RKO (cell line): ENCODE measurements around the gene ZFAND3.

Experiments used
- DNase-seq: peaks from one replicate; pipeline ENCODE4 v3.0.0-alpha.2; 2016; ENCODE audit warnings: low spot score

Gene ZFAND3

GRCh38 chr6:37819177-37819801, at the start of gene ZFAND3:
Gene ZFAND3 (plus strand): TSS chr6:37819727. CDS start chr6:37819946, 219 bp downstream.
- DNase-seq, result peak; percentile 95

GRCh38 chr6:37774028-37774680, 45.4 kb upstream of the ZFAND3 start:
- DNase-seq, result no peak

- no peak for DNase-seq
Observed at GRCh38 chr6:37776566-37776965, 43.0 kb upstream of the ZFAND3 start.

GRCh38 chr6:37777272-37777834, 42.2 kb upstream of the ZFAND3 start:
- DNase-seq, result no peak

- no peak for DNase-seq
Observed at GRCh38 chr6:37779111-37779800, 40.3 kb upstream of the ZFAND3 start.

GRCh38 chr6:37779902-37780628, 39.5 kb upstream of the ZFAND3 start:
- no peak for DNase-seq

- DNase-seq, result no peak
Observed at GRCh38 chr6:37781788-37782187, 37.7 kb upstream of the ZFAND3 start.

GRCh38 chr6:37783025-37783855, 36.3 kb upstream of the ZFAND3 start:
- no peak for DNase-seq

GRCh38 chr6:37783856-37784584, 35.5 kb upstream of the ZFAND3 start:
- DNase-seq, result no peak

- DNase-seq, result no peak
Observed at GRCh38 chr6:37784585-37784967, 35.0 kb upstream of the ZFAND3 start.

GRCh38 chr6:37785002-37785662, 34.4 kb upstream of the ZFAND3 start:
- DNase-seq, result no peak

GRCh38 chr6:37785663-37786270, 33.8 kb upstream of the ZFAND3 start:
- no peak for DNase-seq

- DNase-seq, result no peak
Observed at GRCh38 chr6:37787216-37787615, 32.3 kb upstream of the ZFAND3 start.

- DNase-seq, result no peak
Observed at GRCh38 chr6:37788259-37788658, 31.3 kb upstream of the ZFAND3 start.

- DNase-seq, result peak; percentile 98
Observed at GRCh38 chr6:37791156-37791919, 28.2 kb upstream of the ZFAND3 start.

GRCh38 chr6:37792457-37793033, 27.0 kb upstream of the ZFAND3 start:
- no peak for DNase-seq

- DNase-seq, result no peak
Observed at GRCh38 chr6:37793067-37793466, 26.5 kb upstream of the ZFAND3 start.

GRCh38 chr6:37794825-37795224, 24.7 kb upstream of the ZFAND3 start:
- DNase-seq, result peak; percentile 9
